Measurements from ENCODE around the gene NOB1.

NOB1 gene

GRCh38 chr16:69718111-69718764, 36.5 kb downstream of the NOB1 start:
- DNase-seq: no peak

- no peak for DNase-seq
Measured at GRCh38 chr16:69717066-69717465, 37.7 kb downstream of the NOB1 start.

- DNase-seq: no peak
Measured at GRCh38 chr16:69712914-69713581, 41.7 kb downstream of the NOB1 start.

GRCh38 chr16:69712277-69712676, 42.4 kb downstream of the NOB1 start:
- DNase-seq: no peak

- no peak for DNase-seq
Measured at GRCh38 chr16:69711115-69711740, 43.5 kb downstream of the NOB1 start.

GRCh38 chr16:69709456-69710084, 45.2 kb downstream of the NOB1 start:
- no peak for DNase-seq

- DNase-seq: no peak
Measured at GRCh38 chr16:69707920-69708683, 46.6 kb downstream of the NOB1 start.

- no peak for DNase-seq
Measured at GRCh38 chr16:69706975-69707340, 47.8 kb downstream of the NOB1 start.

GRCh38 chr16:69706256-69706974, 48.3 kb downstream of the NOB1 start:
- DNase-seq: no peak

- no peak for DNase-seq
Measured at GRCh38 chr16:69703638-69704037, 51.1 kb downstream of the NOB1 start.

- no peak for DNase-seq
Measured at GRCh38 chr16:69701866-69702265, 52.9 kb downstream of the NOB1 start.

- no peak for DNase-seq
Measured at GRCh38 chr16:69701452-69701851, 53.3 kb downstream of the NOB1 start.

GRCh38 chr16:69699915-69700314, 54.8 kb downstream of the NOB1 start:
- DNase-seq: no peak

GRCh38 chr16:69698404-69698803, 56.3 kb downstream of the NOB1 start:
- no peak for DNase-seq

- no peak for DNase-seq
Measured at GRCh38 chr16:69693916-69694315, 60.8 kb downstream of the NOB1 start.

- DNase-seq: no peak
Measured at GRCh38 chr16:69691980-69692911, 62.5 kb downstream of the NOB1 start.

Data from islet precursor cell (in vitro differentiated cells).